GM19193 (cell line): ENCODE measurements around the gene RASSF1.

Experiments
- POLR2A ChIP-seq: IDR thresholded peaks from 4 replicates; pipeline ENCODE4 v1.6.1; 2011; ENCODE audit not compliant: insufficient read depth, insufficient read length; ENCODE audit errors: extremely low read depth

RASSF1 gene

GRCh38 chr3:50317300-50317699 lies 23.3 kb downstream of the RASSF1 start:
- no peak for TF ChIP-seq POLR2A

- TF ChIP-seq POLR2A: no peak
Observed at GRCh38 chr3:50316657-50317242, 23.9 kb downstream of the RASSF1 start.

GRCh38 chr3:50314816-50315215 lies 25.8 kb downstream of the RASSF1 start:
- no peak for TF ChIP-seq POLR2A

GRCh38 chr3:50314342-50314741 lies 26.3 kb downstream of the RASSF1 start:
- TF ChIP-seq POLR2A: no peak

- no peak for TF ChIP-seq POLR2A
Observed at GRCh38 chr3:50304601-50305000, 36.0 kb downstream of the RASSF1 start.

- no peak for TF ChIP-seq POLR2A
Observed at GRCh38 chr3:50303013-50303815, 37.4 kb downstream of the RASSF1 start, which contains the start of gene HYAL1. HYAL1 (minus strand) TSS chr3:50303574; CDS start chr3:50302956, 618 bp downstream.

GRCh38 chr3:50302095-50303012 lies 38.3 kb downstream of the RASSF1 start:
- no peak for TF ChIP-seq POLR2A

- TF ChIP-seq POLR2A: no peak
Observed at GRCh38 chr3:50300681-50301254, 39.9 kb downstream of the RASSF1 start.

GRCh38 chr3:50299929-50300680 lies 40.5 kb downstream of the RASSF1 start:
- TF ChIP-seq POLR2A: no peak

GRCh38 chr3:50299638-50299928 lies 41.1 kb downstream of the RASSF1 start:
- TF ChIP-seq POLR2A: no peak

- TF ChIP-seq POLR2A: peak; percentile 92
Observed at GRCh38 chr3:50298836-50299637, 41.6 kb downstream of the RASSF1 start, which contains the start of the genes HYAL3 and NAA80. HYAL3 (minus strand) TSS chr3:50299405; CDS start chr3:50295602, 3,803 bp downstream. NAA80 (minus strand) TSS chr3:50299405; CDS start chr3:50297463, 1,942 bp downstream.

GRCh38 chr3:50297896-50298725 lies 42.5 kb downstream of the RASSF1 start:
- TF ChIP-seq POLR2A: no peak
